GM23248 (cell line): ENCODE results near the gene RUNDC3A. TPM values are rescaled to one million over a fixed set of nuclear protein-coding genes. Genes with fewer than 3 reads are reported as not detected.

ENCODE experiments used
- DNase-seq: peaks from one replicate; pipeline ENCODE4 v3.0.0-alpha.2; 2015
- H2AFZ ChIP-seq: fragments of 200-600 bp; sonication (generic); 2 replicates; pipeline ENCODE4 v1.6.1; 2016; ENCODE audit warnings: antibody characterized with exemption
- H3F3A ChIP-seq: fragments of 200-600 bp; sonication (generic); 2 replicates; pipeline ENCODE4 v1.6.1; 2016; ENCODE audit warnings: mild to moderate bottlenecking, antibody characterized with exemption, mixed run types; ENCODE audit not compliant: insufficient read depth
- H3K27ac ChIP-seq: fragments of 200-600 bp; sonication (generic); 2 replicates; pipeline ENCODE4 v1.5.1; 2016; ENCODE audit warnings: mild to moderate bottlenecking
- H3K27me3 ChIP-seq: fragments of 200-600 bp; sonication (generic); replicated peaks from 2 replicates; pipeline ENCODE4 v1.6.1; 2016; ENCODE audit warnings: mild to moderate bottlenecking; ENCODE audit not compliant: insufficient read depth
- H3K36me3 ChIP-seq: fragments of 200-600 bp; sonication (generic); 2 replicates; pipeline ENCODE4 v1.6.1; 2016; ENCODE audit warnings: low read depth, mild to moderate bottlenecking
- H3K4me1 ChIP-seq: fragments of 200-600 bp; sonication (generic); 2 replicates; pipeline ENCODE4 v1.6.1; 2016; ENCODE audit warnings: mild to moderate bottlenecking; ENCODE audit not compliant: insufficient read depth
- H3K4me2 ChIP-seq: fragments of 200-600 bp; sonication (generic); one replicate; pipeline ENCODE4 v1.6.1; 2016; ENCODE audit warnings: mild to moderate bottlenecking; ENCODE audit not compliant: unreplicated experiment
- H3K4me3 ChIP-seq: fragments of 200-600 bp; sonication (generic); 2 replicates; pipeline ENCODE4 v1.5.1; 2016; ENCODE audit warnings: mild to moderate bottlenecking
- H3K79me2 ChIP-seq: fragments of 200-600 bp; sonication (generic); 2 replicates; pipeline ENCODE4 v1.6.1; 2016; ENCODE audit warnings: mild to moderate bottlenecking; ENCODE audit not compliant: insufficient read depth
- H3K9ac ChIP-seq: fragments of 200-600 bp; sonication (generic); 2 replicates; pipeline ENCODE4 v1.6.1; 2016; ENCODE audit warnings: mild to moderate bottlenecking
- H3K9me2 ChIP-seq: fragments of 200-600 bp; sonication (generic); 2 replicates; pipeline ENCODE4 v1.6.1; 2016; ENCODE audit warnings: mixed run types, mild to moderate bottlenecking, moderate library complexity; ENCODE audit not compliant: insufficient read depth
- H3K9me3 ChIP-seq: fragments of 200-600 bp; sonication (generic); one replicate; pipeline ENCODE4 v1.6.1; 2017; ENCODE audit warnings: low read depth
- H4K20me1 ChIP-seq: fragments of 200-600 bp; sonication (generic); 2 replicates; pipeline ENCODE4 v1.6.0; 2016; ENCODE audit not compliant: insufficient read depth
- EZH2 ChIP-seq: fragments of 200-600 bp; sonication (generic); IDR thresholded peaks from 2 replicates; pipeline ENCODE4 v1.6.1; 2018; ENCODE audit warnings: antibody characterized with exemption, mild to moderate bottlenecking; ENCODE audit not compliant: insufficient read depth, poor library complexity, severe bottlenecking
- EZH2phosphoT487 ChIP-seq: fragments of 200-600 bp; sonication (generic); IDR thresholded peaks from 2 replicates; pipeline ENCODE4 v1.6.1; 2018; ENCODE audit warnings: antibody characterized with exemption, moderate library complexity, mild to moderate bottlenecking, low read depth; ENCODE audit not compliant: insufficient read depth
- WGBS, 2 experiments: methylation state at CpG; one replicate each; pipeline ENCODE4 v1.1.6; 2015 to 2017; ENCODE audit warnings: low lambda C conversion rate in 2 of 2, low coverage in 1 of 2; ENCODE audit errors: missing lambda C conversion rate in 2 of 2; 5-methylcytosine and 5-hydroxymethylcytosine counted together
- in situ Hi-C: fragments of 300-500 bp; cut with MboI; formaldehyde crosslinking; loops from 2 replicates; pipeline ENCODE4 v1.15.0; 2020
- polyA plus RNA-seq: library from polyadenylated mRNA; unstranded; fragments of >200 nt; fragmentation: Nextera tagmentation; extraction: Ambion mirVana; gene quantifications from 2 replicates; pipeline ENCODE4 v1.2.1, GENCODE V29; 2016
- total RNA-seq: library from RNA; depleted of rRNA; stranded (reverse); fragments of >200 nt; shearing (Covaris generic); gene quantifications from 2 replicates; pipeline ENCODE4 v1.2.3, GENCODE V29; 2014

RUNDC3A gene
- total and polyA plus RNA-seq, 2 experiments from 2014 or later: 0.11 to 0.24 TPM

- H3K9me3 ChIP-seq: no peaks in the 10 kb centered on the region
- H3K27me3 ChIP-seq: no peaks in the 10 kb centered on the region; the same call in 1 of the 2 replicates
- H3F3A ChIP-seq: peaks cover 1% of the 10 kb centered on the region; the same call in 1 of the 2 replicates
- H2AFZ ChIP-seq: no peak overlapping the region
- no peaks in the 10 kb centered on the region for H4K20me1 ChIP-seq
- no peaks in the 10 kb centered on the region for H3K36me3 ChIP-seq
- no peaks in the 10 kb centered on the region for H3K9me2 ChIP-seq
- 87 to 94% methylated on average over 4 of the region's 4 CpGs for WGBS, 2 experiments
- H3K27ac ChIP-seq: no peak overlapping the region
- H3K9ac ChIP-seq: no peak overlapping the region
- no peak overlapping the region for H3K4me2 ChIP-seq
- no peak for TF ChIP-seq EZH2
- no peak for TF ChIP-seq EZH2phosphoT487
- no peak for DNase-seq
- in situ Hi-C loops: no loop called here
- H3K4me1 ChIP-seq: peaks cover 10% of the 10 kb centered on the region
- no peak overlapping the region for H3K4me3 ChIP-seq
- no peaks in the 10 kb centered on the region for H3K79me2 ChIP-seq
These were observed 24.4 kb upstream of the RUNDC3A start for GRCh38 chr17:44284024-44284400.

DNA sequence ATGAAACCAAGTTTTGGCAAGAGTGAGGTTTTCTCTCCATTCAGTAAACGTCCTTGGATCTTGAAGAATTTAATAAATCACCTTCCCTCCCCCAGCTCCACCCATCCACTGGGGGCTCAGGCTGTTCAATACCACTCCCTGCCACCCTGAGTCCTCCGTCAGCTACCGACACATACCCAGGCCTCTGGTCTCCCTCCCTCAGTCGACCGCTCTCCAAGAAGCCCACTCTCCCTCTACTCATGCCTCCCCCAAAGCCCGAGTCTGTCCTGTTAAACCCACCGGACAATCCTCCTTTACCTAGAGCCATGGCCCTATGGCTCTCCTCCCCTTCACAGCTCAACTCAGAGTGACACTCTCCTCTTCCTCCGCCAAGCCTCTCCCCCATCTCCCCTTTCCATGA lies 20.8 kb upstream of the RUNDC3A start:
- H4K20me1 ChIP-seq: no peaks in the 10 kb centered on the region
- H3K27ac ChIP-seq: no peak overlapping the region
- no peak overlapping the region for H3K9ac ChIP-seq
- H3K4me1 ChIP-seq: no peaks in the 10 kb centered on the region
- H3K4me3 ChIP-seq: no peak overlapping the region
- no peaks in the 10 kb centered on the region for H3K79me2 ChIP-seq
- no peak overlapping the region for H3K4me2 ChIP-seq
- WGBS, 2 experiments: 62 to 70% methylated on average over 8 of the region's 8 CpGs
- TF ChIP-seq EZH2phosphoT487: no peak
- TF ChIP-seq EZH2: no peak
- DNase-seq: no peak
- in situ Hi-C loops: no loop called here
- no peaks in the 10 kb centered on the region for H3K36me3 ChIP-seq
- H3K9me3 ChIP-seq: no peaks in the 10 kb centered on the region
- no peaks in the 10 kb centered on the region for H3F3A ChIP-seq
- H3K9me2 ChIP-seq: no peaks in the 10 kb centered on the region
- H2AFZ ChIP-seq: no peak overlapping the region
- peaks cover 3% of the 10 kb centered on the region; the same call in 1 of the 2 replicates for H3K27me3 ChIP-seq

DNA sequence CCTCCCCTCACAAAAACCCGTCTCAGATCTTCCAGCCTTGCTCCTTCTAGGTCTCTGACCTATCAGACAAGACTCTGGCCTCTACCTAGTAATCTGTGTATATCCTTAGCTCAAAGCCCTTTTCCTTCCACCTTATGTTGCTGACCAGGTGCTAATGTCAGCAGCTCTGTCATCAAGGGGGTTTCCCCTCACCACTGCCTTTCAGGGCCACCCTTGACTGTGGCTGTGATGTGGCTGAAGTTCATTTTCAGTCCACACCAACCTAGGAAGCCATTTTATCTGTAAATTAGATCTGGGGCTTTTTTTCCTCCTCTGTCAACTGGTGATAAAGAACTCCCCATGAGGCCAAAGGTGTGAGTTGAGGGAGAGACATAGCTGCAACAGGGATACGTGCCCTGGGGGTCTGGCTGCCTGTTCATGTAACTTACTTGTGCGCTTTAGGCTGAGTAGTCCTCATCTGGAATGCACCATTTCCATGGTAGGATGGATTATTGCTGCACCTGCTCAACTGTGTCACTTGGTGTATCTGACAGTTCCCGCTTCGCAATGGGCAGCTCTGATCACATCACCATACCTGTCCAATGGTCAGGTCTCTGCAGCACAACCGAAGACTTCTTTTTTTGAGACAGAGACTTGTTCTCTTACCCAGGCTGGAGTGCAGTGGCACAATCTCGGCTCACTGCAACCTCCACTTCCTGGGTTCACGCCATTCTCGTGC lies 14.7 kb upstream of the RUNDC3A start:
- Histone ChIP-seq H3K4me3 (no peak overlapping the region), H3K4me2 (no peak overlapping the region), H3K27ac (no peak overlapping the region), H3F3A (no peaks in the 10 kb centered on the region), H4K20me1 (no peaks in the 10 kb centered on the region), H2AFZ (no peak overlapping the region), H3K27me3 (peaks cover 3% of the 10 kb centered on the region; the same call in 1 of the 2 replicates), H3K4me1 (no peaks in the 10 kb centered on the region), H3K79me2 (no peaks in the 10 kb centered on the region), H3K9me2 (no peaks in the 10 kb centered on the region), H3K9me3 (no peaks in the 10 kb centered on the region), H3K9ac (no peak overlapping the region), H3K36me3 (no peaks in the 10 kb centered on the region)
- in situ Hi-C loops: no loop called here
- DNase-seq: no peak
- no peak for TF ChIP-seq EZH2phosphoT487
- no peak for TF ChIP-seq EZH2
- 51 to 52% methylated on average over 9 of the region's 9 CpGs for WGBS, 2 experiments

- H3F3A ChIP-seq: no peaks in the 10 kb centered on the region
- H3K79me2 ChIP-seq: no peaks in the 10 kb centered on the region
- H3K27me3 ChIP-seq: peaks cover 24% of the 10 kb centered on the region
- no peak overlapping the region for H2AFZ ChIP-seq
- DNase-seq: no peak
- H4K20me1 ChIP-seq: no peaks in the 10 kb centered on the region
- 55 to 58% methylated on average over 3 of the region's 3 CpGs for WGBS, 2 experiments
- in situ Hi-C loops: no loop called here
- no peak overlapping the region for H3K27ac ChIP-seq
- no peak for TF ChIP-seq EZH2
- TF ChIP-seq EZH2phosphoT487: no peak
- H3K36me3 ChIP-seq: no peaks in the 10 kb centered on the region
- H3K4me3 ChIP-seq: no peak overlapping the region
- no peaks in the 10 kb centered on the region for H3K9me3 ChIP-seq
- H3K4me1 ChIP-seq: no peaks in the 10 kb centered on the region
- H3K4me2 ChIP-seq: no peak overlapping the region
- H3K9ac ChIP-seq: no peak overlapping the region
- H3K9me2 ChIP-seq: no peaks in the 10 kb centered on the region
These were observed 10.4 kb upstream of the RUNDC3A start for GRCh38 chr17:44297975-44298374.
